Trophoblast cell (in vitro differentiated cells and primary cell): ENCODE results near the gene ACSM2B.

Experiments used
- DNase-seq, 2 donors: peaks; one replicate each; pipeline ENCODE4 v3.0.0-alpha.2; 2016
- H2AFZ ChIP-seq: 2 replicates; pipeline ENCODE4 v1.6.1; 2013; ENCODE audit warnings: low read length, moderate library complexity, mild to moderate bottlenecking; ENCODE audit not compliant: insufficient read depth, poor library complexity
- H2AK5ac ChIP-seq: 2 replicates; pipeline ENCODE4 v1.6.1; 2013; ENCODE audit warnings: mild to moderate bottlenecking, low read length
- H2BK120ac ChIP-seq: 2 replicates; pipeline ENCODE4 v1.6.1; 2013; ENCODE audit warnings: low read length, mild to moderate bottlenecking, moderate library complexity; ENCODE audit not compliant: insufficient read depth, poor library complexity
- H2BK12ac ChIP-seq: 2 replicates; pipeline ENCODE4 v1.6.1; 2013; ENCODE audit warnings: mild to moderate bottlenecking, low read length, moderate library complexity
- H2BK5ac ChIP-seq: 2 replicates; pipeline ENCODE4 v1.6.1; 2013; ENCODE audit warnings: low read length, low read depth, moderate library complexity, mild to moderate bottlenecking; ENCODE audit not compliant: poor library complexity
- H3K14ac ChIP-seq: 2 replicates; pipeline ENCODE4 v1.6.1; 2013; ENCODE audit warnings: mild to moderate bottlenecking, low read length
- H3K18ac ChIP-seq: 2 replicates; pipeline ENCODE4 v1.6.1; 2013; ENCODE audit warnings: mild to moderate bottlenecking, low read length
- H3K23ac ChIP-seq: 2 replicates; pipeline ENCODE4 v1.6.1; 2013; ENCODE audit warnings: low read length
- H3K27ac ChIP-seq: 2 replicates; pipeline ENCODE4 v1.5.1; 2013; ENCODE audit warnings: low read depth, mild to moderate bottlenecking, inconsistent platforms, low read length, moderate library complexity
- H3K27me3 ChIP-seq: 2 replicates; pipeline ENCODE4 v1.6.1; 2013; ENCODE audit warnings: inconsistent platforms, mild to moderate bottlenecking, low read length, moderate library complexity; ENCODE audit not compliant: insufficient read depth
- H3K36me3 ChIP-seq, 2 experiments: 1 replicate in 1 of 2; 2 replicates in 1 of 2; pipeline ENCODE4 v1.6.1; 2013; ENCODE audit warnings: low read length in 2 of 2, mild to moderate bottlenecking in 2 of 2, moderate library complexity in 1 of 2; ENCODE audit not compliant: insufficient read depth in 2 of 2, control insufficient read depth in 1 of 2
- H3K4ac ChIP-seq: 2 replicates; pipeline ENCODE4 v1.6.1; 2013; ENCODE audit warnings: low read depth, mild to moderate bottlenecking, low read length, moderate library complexity
- H3K4me1 ChIP-seq, 2 experiments: 1 replicate in 1 of 2; 2 replicates in 1 of 2; pipeline ENCODE4 v1.6.1; 2013; ENCODE audit warnings: low read length in 2 of 2, mild to moderate bottlenecking in 2 of 2, moderate library complexity in 1 of 2; ENCODE audit not compliant: insufficient read depth in 2 of 2, control insufficient read depth in 1 of 2
- H3K4me2 ChIP-seq: 2 replicates; pipeline ENCODE4 v1.6.1; 2013; ENCODE audit warnings: inconsistent platforms, mild to moderate bottlenecking, low read length, moderate library complexity
- H3K4me3 ChIP-seq: 2 replicates; pipeline ENCODE4 v1.5.1; 2013; ENCODE audit warnings: mild to moderate bottlenecking, low read depth, low read length, inconsistent platforms
- H3K79me1 ChIP-seq: one replicate; pipeline ENCODE4 v1.6.1; 2013; ENCODE audit warnings: low read length
- H3K79me2 ChIP-seq: 2 replicates; pipeline ENCODE4 v1.6.1; 2013; ENCODE audit warnings: low read length, mild to moderate bottlenecking; ENCODE audit not compliant: control insufficient read depth, insufficient read depth, poor library complexity
- H3K9ac ChIP-seq: 2 replicates; pipeline ENCODE4 v1.6.1; 2013; ENCODE audit warnings: mild to moderate bottlenecking, low read length
- H3K9me3 ChIP-seq: 2 replicates; pipeline ENCODE4 v1.6.1; 2013; ENCODE audit warnings: low read depth, mild to moderate bottlenecking, control low read depth, inconsistent platforms, low read length; ENCODE audit not compliant: insufficient read depth
- H4K12ac ChIP-seq: 2 replicates; pipeline ENCODE4 v1.6.1; 2013; ENCODE audit warnings: low read depth, mild to moderate bottlenecking, low read length, moderate library complexity
- H4K8ac ChIP-seq: 2 replicates; pipeline ENCODE4 v1.6.1; 2013; ENCODE audit warnings: low read depth, mild to moderate bottlenecking, low read length, moderate library complexity
- H4K91ac ChIP-seq: one replicate; pipeline ENCODE4 v1.6.1; 2013; ENCODE audit warnings: low read depth, mild to moderate bottlenecking, low read length, moderate library complexity
- WGBS: extraction: QIAGEN DNeasy Blood & Tissue Kit; methylation state at CpG from one replicate; pipeline ENCODE4 v1.1.7; 2013; ENCODE audit warnings: missing lambda C conversion rate; ENCODE audit not compliant: insufficient read length, insufficient coverage; ENCODE audit errors: extremely low coverage; 5-methylcytosine and 5-hydroxymethylcytosine counted together

Gene ACSM2B

GRCh38 chr16:20621406-20621805 lies 45.2 kb upstream of the ACSM2B start:
- no peak overlapping the region for H2AFZ ChIP-seq
- no CpG with 5 or more reads among the region's 6 CpGs for WGBS
- H3K4ac ChIP-seq = no peak overlapping the region
- no peaks in the 10 kb centered on the region for H3K79me2 ChIP-seq
- H3K27ac ChIP-seq = no peak overlapping the region
- H3K9me3 ChIP-seq = no peaks in the 10 kb centered on the region
- no peaks in the 10 kb centered on the region for H3K36me3 ChIP-seq
- no peak overlapping the region for H3K9ac ChIP-seq
- H2BK120ac ChIP-seq = no peak overlapping the region
- DNase-seq = no peak
- no peak overlapping the region for H3K4me3 ChIP-seq
- H3K23ac ChIP-seq = no peak overlapping the region
- H3K4me1 ChIP-seq = no peaks in the 10 kb centered on the region
- no peak overlapping the region for H2BK12ac ChIP-seq
- no peaks in the 10 kb centered on the region for H3K27me3 ChIP-seq
- H3K14ac ChIP-seq = no peak overlapping the region
- H4K91ac ChIP-seq = no peak overlapping the region
- H2BK5ac ChIP-seq = no peak overlapping the region
- H4K8ac ChIP-seq = no peak overlapping the region
- no peak overlapping the region for H4K12ac ChIP-seq
- no peak overlapping the region for H2AK5ac ChIP-seq
- no peak overlapping the region for H3K18ac ChIP-seq
- no peaks in the 10 kb centered on the region for H3K79me1 ChIP-seq
- H3K4me2 ChIP-seq = no peak overlapping the region

GRCh38 chr16:20620770-20621169 lies 44.6 kb upstream of the ACSM2B start:
- H3K4ac ChIP-seq = no peak overlapping the region
- H3K23ac ChIP-seq = no peak overlapping the region
- H3K18ac ChIP-seq = no peak overlapping the region
- no peak overlapping the region for H2AFZ ChIP-seq
- H4K12ac ChIP-seq = no peak overlapping the region
- H3K27me3 ChIP-seq = no peaks in the 10 kb centered on the region
- no peaks in the 10 kb centered on the region for H3K9me3 ChIP-seq
- no peak overlapping the region for H3K27ac ChIP-seq
- no peak overlapping the region for H3K4me3 ChIP-seq
- no peak overlapping the region for H3K14ac ChIP-seq
- no peak overlapping the region for H3K4me2 ChIP-seq
- H3K36me3 ChIP-seq = no peaks in the 10 kb centered on the region
- H2BK120ac ChIP-seq = no peak overlapping the region
- no peaks in the 10 kb centered on the region for H3K79me2 ChIP-seq
- no CpG with 5 or more reads among the region's 3 CpGs for WGBS
- no peak overlapping the region for H2AK5ac ChIP-seq
- no peak for DNase-seq
- H3K9ac ChIP-seq = no peak overlapping the region
- H4K8ac ChIP-seq = no peak overlapping the region
- H3K4me1 ChIP-seq = no peaks in the 10 kb centered on the region
- H2BK12ac ChIP-seq = no peak overlapping the region
- no peak overlapping the region for H4K91ac ChIP-seq
- H2BK5ac ChIP-seq = no peak overlapping the region
- no peaks in the 10 kb centered on the region for H3K79me1 ChIP-seq

DNA sequence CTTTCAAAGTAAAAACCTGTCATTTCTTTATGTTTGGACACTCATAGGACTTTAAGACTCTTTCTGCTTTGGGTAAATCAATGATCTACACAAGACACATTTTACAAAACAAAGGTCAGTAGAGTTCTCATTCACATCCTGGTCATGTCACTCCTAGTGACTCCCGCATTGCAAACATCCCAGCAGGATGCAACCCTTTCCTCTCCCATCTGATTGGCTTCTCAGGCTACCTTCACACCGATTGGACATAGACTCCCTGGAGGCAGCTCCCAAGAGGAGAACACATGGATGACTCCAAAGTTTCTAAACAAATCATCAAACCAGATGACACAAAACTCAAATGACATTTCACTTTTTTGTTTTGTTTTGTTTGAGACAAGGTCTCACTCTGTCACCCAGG lies 43.8 kb upstream of the ACSM2B start:
- Histone ChIP-seq H3K4me3 (no peak overlapping the region), H2AFZ (no peak overlapping the region), H3K27me3 (no peaks in the 10 kb centered on the region), H3K9me3 (no peaks in the 10 kb centered on the region), H3K18ac (no peak overlapping the region), H3K9ac (no peak overlapping the region), H4K12ac (no peak overlapping the region), H2BK5ac (no peak overlapping the region), H3K23ac (no peak overlapping the region), H3K79me2 (no peaks in the 10 kb centered on the region), H3K4me1 (no peaks in the 10 kb centered on the region), H2BK12ac (no peak overlapping the region), H4K8ac (no peak overlapping the region), H3K4ac (no peak overlapping the region), H3K4me2 (no peak overlapping the region), H3K36me3 (no peaks in the 10 kb centered on the region), H2BK120ac (no peak overlapping the region), H3K79me1 (no peaks in the 10 kb centered on the region), H4K91ac (no peak overlapping the region), H2AK5ac (no peak overlapping the region), H3K27ac (no peak overlapping the region), H3K14ac (no peak overlapping the region)
- no CpG with 5 or more reads among the region's 2 CpGs for WGBS
- no peak for DNase-seq

- Histone ChIP-seq H3K9me3 (no peaks in the 10 kb centered on the region), H3K23ac (no peak overlapping the region), H4K8ac (no peak overlapping the region), H3K9ac (no peak overlapping the region), H3K4me2 (no peak overlapping the region), H3K79me2 (no peaks in the 10 kb centered on the region), H3K36me3 (no peaks in the 10 kb centered on the region), H3K79me1 (no peaks in the 10 kb centered on the region), H2BK5ac (no peak overlapping the region), H3K18ac (no peak overlapping the region), H2BK120ac (no peak overlapping the region), H2BK12ac (no peak overlapping the region), H2AK5ac (no peak overlapping the region), H4K12ac (no peak overlapping the region), H3K14ac (no peak overlapping the region), H3K4me3 (no peak overlapping the region), H2AFZ (no peak overlapping the region), H3K4me1 (no peaks in the 10 kb centered on the region), H3K27ac (no peak overlapping the region), H3K4ac (no peak overlapping the region), H3K27me3 (no peaks in the 10 kb centered on the region), H4K91ac (no peak overlapping the region)
- no CpG with 5 or more reads among the region's 1 CpG for WGBS
- DNase-seq = no peak
Measured at GRCh38 chr16:20617271-20617670, 41.1 kb upstream of the ACSM2B start.
